Fibroblast of villous mesenchyme (primary cell): ENCODE measurements around the gene TMEM52B. TPM values are rescaled to one million over a fixed set of nuclear protein-coding genes. Genes with fewer than 3 reads are reported as not detected.

Experiments
- DNase-seq: peaks from one replicate; pipeline ENCODE4 v3.0.0-alpha.2; 2010; ENCODE audit warnings: low read depth
- H3K4me3 ChIP-seq: 2 replicates; pipeline ENCODE4 v1.5.1; 2011; ENCODE audit warnings: low read depth, mild to moderate bottlenecking, low read length
- total RNA-seq: library from RNA; depleted of rRNA; stranded (reverse); fragments of >200 nt; gene quantifications from 2 replicates; pipeline ENCODE4 v1.2.3, GENCODE V29; 2012
- TF ChIP-seq, protein P1 (sequence below): IDR thresholded peaks from 2 replicates; pipeline ENCODE4 v1.5.1; 2012; ENCODE audit warnings: low read depth, mild to moderate bottlenecking, low read length; ENCODE audit not compliant: insufficient read depth

Gene TMEM52B
- total RNA-seq, 1 donor, result 17.7 TPM

DNA sequence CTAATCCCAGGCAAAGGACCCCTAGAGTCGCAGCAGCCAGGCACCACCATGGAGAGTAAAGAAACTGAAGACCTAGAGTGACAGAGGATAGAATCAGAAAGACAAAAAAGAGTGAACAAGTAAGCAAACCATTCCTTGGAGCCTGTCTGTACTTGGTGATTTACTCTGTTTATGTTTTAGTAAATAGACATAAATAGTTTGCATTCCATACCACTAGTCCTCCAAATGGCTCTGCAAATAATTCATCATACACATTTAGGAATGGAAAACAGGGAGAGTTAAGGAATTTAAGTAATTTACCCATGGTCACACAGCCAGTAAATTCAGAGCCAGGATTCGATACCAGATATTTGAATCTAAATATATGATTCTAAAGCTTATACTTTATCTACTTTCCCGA lies 9.7 kb upstream of the TMEM52B start:
- DNase-seq, result peak; percentile 73
- peak overlapping the region; percentile 48 for H3K4me3 ChIP-seq
- TF ChIP-seq, protein P1, sequence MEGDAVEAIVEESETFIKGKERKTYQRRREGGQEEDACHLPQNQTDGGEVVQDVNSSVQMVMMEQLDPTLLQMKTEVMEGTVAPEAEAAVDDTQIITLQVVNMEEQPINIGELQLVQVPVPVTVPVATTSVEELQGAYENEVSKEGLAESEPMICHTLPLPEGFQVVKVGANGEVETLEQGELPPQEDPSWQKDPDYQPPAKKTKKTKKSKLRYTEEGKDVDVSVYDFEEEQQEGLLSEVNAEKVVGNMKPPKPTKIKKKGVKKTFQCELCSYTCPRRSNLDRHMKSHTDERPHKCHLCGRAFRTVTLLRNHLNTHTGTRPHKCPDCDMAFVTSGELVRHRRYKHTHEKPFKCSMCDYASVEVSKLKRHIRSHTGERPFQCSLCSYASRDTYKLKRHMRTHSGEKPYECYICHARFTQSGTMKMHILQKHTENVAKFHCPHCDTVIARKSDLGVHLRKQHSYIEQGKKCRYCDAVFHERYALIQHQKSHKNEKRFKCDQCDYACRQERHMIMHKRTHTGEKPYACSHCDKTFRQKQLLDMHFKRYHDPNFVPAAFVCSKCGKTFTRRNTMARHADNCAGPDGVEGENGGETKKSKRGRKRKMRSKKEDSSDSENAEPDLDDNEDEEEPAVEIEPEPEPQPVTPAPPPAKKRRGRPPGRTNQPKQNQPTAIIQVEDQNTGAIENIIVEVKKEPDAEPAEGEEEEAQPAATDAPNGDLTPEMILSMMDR, result no peak

DNA sequence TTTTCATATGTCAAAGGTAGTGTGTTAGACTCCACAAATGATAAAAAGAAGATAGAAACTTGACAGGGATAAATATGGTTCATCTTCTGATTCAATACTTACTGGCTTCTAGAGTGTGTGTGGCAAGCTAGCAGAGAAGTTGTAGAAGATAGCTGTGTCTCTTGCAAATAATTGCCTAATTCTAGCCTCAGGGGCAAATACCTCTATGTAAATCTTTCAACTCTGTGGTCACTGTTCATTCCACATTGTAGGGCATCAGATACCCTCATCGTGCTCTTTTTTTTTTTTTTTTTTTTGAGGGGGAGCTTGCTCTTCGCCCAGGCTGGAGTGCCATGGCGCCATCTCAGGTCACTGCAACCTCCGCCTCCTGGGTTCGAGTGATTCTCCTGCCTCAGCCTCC lies 8.6 kb upstream of the TMEM52B start:
- H3K4me3 ChIP-seq, result peak overlapping the region; percentile 60
- DNase-seq, result peak; percentile 82
- TF ChIP-seq, protein P1, result no peak

DNA sequence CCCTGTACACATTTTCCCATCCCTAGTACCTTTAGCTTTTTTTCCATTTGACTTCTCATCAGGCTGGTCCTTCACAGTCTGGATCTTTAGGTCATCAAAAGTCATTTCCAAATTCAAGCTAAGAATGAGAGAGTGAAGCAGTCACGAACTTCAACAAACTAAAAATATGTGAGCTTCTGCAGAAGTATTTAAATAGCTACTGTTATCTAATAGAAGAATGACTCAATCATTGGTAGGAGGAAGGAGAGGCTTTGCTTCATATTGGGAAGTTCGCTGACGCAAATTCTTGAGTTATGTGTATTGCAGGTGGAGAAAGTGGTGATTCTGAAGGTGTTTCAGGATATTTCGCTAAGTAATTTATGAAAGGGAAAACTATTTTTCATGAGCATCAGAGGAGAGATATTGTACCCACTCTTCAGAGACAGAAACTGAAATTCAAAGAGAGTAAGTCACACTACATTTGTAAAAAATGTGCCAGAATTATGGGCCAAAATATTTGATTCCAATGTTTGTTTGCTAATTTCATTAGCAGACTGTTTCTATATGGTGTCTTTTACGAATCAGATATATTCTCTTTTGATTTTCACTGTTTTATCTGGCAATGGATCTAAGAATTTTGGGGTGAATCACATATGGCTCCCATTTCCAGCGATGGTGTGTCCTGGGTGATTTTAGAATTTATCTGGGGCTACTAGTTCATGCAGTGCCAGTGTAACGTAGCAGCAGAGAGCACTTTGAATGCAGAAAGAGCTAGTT lies 6.7 kb upstream of the TMEM52B start, which contains the start of gene OLR1:
Gene OLR1 (minus strand): TSS at position 160 of the 756 bp plus-strand sequence. CDS start 55 bp downstream, at position 105.
- DNase-seq, result peak; percentile 51
- H3K4me3 ChIP-seq, result peak within 1 kb of the TSS; percentile 60
- TF ChIP-seq, protein P1, result no peak

DNA sequence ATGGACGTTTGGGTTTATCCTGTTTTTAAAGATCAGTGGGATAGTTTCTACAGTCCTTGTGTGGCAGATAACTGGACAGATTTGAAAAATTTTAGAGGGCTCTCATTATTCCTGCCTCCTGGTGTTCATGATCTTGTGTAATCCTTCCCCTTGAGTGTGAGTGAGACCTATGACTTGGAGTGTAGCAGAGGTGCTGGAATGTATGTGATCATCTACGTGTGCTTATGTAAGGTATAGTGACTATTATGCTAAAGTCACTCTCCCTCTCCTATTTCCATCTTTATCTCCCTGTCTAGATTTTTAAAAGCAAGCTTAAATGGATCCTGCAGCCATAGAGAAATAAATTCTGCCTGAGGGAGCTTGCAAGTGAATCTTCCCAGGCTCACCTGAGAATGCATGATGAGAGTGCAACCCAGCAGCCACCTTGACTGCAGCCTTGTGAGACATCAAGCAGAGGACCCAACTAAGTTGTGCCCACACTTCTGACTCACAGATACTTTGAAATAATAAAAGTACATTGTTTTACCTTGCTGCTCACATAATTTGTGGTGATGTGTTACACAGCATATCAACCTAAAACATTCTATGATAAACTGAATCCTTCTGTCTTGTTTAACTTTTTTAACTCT lies 3.7 kb upstream of the TMEM52B start:
- TF ChIP-seq, protein P1, result no peak
- DNase-seq, result no peak
- H3K4me3 ChIP-seq, result no peak overlapping the region

DNA sequence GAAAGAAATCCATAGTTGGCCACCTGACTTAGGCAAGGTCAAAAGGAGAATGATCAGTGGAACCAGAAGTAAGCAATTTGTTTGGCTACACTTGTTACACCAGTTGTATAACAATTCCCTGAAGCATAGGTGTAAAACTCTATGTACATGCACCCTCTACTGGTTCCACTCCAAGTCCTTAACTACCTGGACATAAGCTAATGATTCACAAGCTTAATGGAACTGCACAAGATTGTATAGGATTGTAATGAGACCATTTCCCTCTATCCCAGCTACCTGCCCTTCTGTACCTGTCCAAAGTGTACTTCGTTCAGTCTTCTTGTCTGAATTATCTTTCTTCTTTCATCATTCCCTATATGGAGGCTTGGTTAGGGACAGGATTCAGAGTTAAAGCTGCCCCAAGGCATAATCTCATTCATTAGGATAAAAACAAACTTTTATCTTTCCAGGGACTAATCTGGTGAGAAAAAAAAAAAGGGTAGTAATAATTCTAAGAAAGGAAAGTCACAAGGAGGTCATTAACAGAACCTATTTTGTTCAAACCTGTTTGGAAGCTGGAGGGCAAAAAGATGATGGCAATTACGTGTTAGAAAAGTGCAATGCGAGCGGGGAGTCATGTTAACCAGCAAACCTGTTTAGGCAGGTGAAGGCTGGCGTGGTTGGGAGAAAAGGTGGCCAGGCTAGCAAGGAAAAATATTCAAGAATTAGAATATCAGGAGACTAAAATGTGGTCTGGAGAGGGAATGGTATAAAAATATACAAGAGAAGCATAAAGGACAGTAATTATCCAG lies 2.8 kb upstream of the TMEM52B start:
- no peak overlapping the region for H3K4me3 ChIP-seq
- DNase-seq, result no peak
- TF ChIP-seq, protein P1, result no peak

DNA sequence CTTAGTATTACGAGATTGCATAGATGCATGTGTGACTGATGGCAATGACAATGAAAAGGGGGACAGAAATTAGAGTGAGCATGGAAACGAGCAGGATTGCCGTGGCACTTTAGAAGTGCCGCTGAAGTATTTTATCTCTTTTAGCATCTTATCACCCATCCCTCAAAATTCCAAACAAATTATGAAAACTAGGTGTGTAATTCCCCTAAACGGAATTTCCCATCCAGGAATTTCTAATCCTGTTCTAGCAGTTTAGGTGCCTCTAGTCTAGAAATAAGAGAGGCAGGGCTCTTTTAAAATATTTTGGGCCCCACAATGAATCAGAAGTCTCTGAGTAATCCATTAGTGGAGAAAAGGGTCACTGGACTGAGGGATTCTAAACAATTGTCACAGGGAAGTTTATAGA lies 947 bp downstream of the TMEM52B start:
- TF ChIP-seq, protein P1, result no peak
- no peak for DNase-seq

More for the DNA sequence above, 947 bp downstream of the TMEM52B start:
- H3K4me3 ChIP-seq, result peak overlapping the region; percentile 42
